ENCODE measurements around the gene ME2. TPM values are rescaled to one million over a fixed set of nuclear protein-coding genes. Genes with fewer than 3 reads are reported as not detected.

ME2 gene
- total RNA-seq, 1 experiment from 2014 or later: 49.4 TPM

DNA sequence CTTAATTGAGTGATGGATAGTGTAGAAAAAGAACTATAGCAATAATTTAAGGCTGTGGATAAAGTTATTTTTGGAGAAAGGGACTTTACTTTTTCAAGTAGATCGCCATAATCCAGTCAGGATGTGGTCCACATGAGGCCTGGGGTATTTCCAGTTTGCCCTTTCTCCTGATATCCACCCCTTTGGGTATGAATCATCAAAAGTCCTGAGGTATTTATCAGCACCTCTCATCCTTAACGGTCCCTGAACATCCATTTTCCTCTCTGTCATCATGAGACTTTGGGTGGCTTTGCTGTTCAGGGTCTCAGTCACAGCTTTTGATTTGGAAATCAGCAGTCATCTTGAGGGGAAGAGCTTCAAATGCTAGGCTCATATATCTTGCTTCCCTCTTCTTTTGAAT lies 49.6 kb downstream of the ME2 start:
- no peaks in the 10 kb centered on the region for H3K27me3 Mint-ChIP-seq (ENCODE audit: low read depth)
- DNase-seq: no peak
- H4K8ac ChIP-seq (replicated peaks; ENCODE audit: insufficient read length, low read depth, low read length): no peak overlapping the region
- H3T11ph ChIP-seq (ENCODE audit: low read length): no peak overlapping the region
- TF ChIP-seq, protein P1, sequence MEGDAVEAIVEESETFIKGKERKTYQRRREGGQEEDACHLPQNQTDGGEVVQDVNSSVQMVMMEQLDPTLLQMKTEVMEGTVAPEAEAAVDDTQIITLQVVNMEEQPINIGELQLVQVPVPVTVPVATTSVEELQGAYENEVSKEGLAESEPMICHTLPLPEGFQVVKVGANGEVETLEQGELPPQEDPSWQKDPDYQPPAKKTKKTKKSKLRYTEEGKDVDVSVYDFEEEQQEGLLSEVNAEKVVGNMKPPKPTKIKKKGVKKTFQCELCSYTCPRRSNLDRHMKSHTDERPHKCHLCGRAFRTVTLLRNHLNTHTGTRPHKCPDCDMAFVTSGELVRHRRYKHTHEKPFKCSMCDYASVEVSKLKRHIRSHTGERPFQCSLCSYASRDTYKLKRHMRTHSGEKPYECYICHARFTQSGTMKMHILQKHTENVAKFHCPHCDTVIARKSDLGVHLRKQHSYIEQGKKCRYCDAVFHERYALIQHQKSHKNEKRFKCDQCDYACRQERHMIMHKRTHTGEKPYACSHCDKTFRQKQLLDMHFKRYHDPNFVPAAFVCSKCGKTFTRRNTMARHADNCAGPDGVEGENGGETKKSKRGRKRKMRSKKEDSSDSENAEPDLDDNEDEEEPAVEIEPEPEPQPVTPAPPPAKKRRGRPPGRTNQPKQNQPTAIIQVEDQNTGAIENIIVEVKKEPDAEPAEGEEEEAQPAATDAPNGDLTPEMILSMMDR (conservative IDR thresholded peaks at IDR 0.05): no peak
- no peaks in the 10 kb centered on the region for H3K4me1 ChIP-seq (ENCODE audit: insufficient read depth, low read length)
- no peak overlapping the region for H4K91ac ChIP-seq (ENCODE audit: insufficient read length, low read depth, low read length)
- no peaks in the 10 kb centered on the region for H3K9me3 ChIP-seq (ENCODE audit: control insufficient read depth, low read depth, low read length)
- H3K4me2 ChIP-seq (ENCODE audit: insufficient read depth, insufficient read length, low read length): no peak overlapping the region
- H2BK15ac ChIP-seq (ENCODE audit: low read depth, low read length): no peak overlapping the region
- no peak overlapping the region for H3K4ac ChIP-seq (ENCODE audit: low read depth, low read length)
- H3K36me3 Mint-ChIP-seq (ENCODE audit: insufficient read depth in 1 of 3, low read depth in 3 of 3): peaks cover 38 to 64% (median 56%) of the 10 kb centered on the region in 3 experiments
- H3K56ac ChIP-seq (ENCODE audit: insufficient read length, low read depth, low read length): no peak overlapping the region
- H3K23ac ChIP-seq (ENCODE audit: insufficient read length, low read depth, low read length): no peak overlapping the region
- no peaks in the 10 kb centered on the region for H4K20me1 ChIP-seq (ENCODE audit: control insufficient read depth, insufficient read depth, insufficient read length)
- no peaks in the 10 kb centered on the region for H3K79me1 ChIP-seq (ENCODE audit: insufficient read depth, low read depth, low read length, poor library complexity, severe bottlenecking)
- peak overlapping the region in 1 of 3 experiments; percentile 73; a peak in 1 of 7 replicates for H3K27ac Mint-ChIP-seq
- no peak overlapping the region for H2AK5ac ChIP-seq (ENCODE audit: insufficient read length, low read length)
- no peak overlapping the region for H2AFZ ChIP-seq (ENCODE audit: low read length)
- no peak overlapping the region for H2BK20ac ChIP-seq (ENCODE audit: low read depth, low read length, poor library complexity, severe bottlenecking)
- peaks cover 20% of the 10 kb centered on the region in 2 experiments for H3K9me3 Mint-ChIP-seq
- no peaks in the 10 kb centered on the region for H3K27me3 ChIP-seq (ENCODE audit: insufficient read depth, low read length)
- no peaks in the 10 kb centered on the region for H3K4me1 Mint-ChIP-seq
- no peaks in the 10 kb centered on the region for H3K79me2 ChIP-seq (ENCODE audit: insufficient read depth, low read length)
- no peak overlapping the region for H3K4me3 Mint-ChIP-seq
- no peak overlapping the region for H2BK120ac ChIP-seq (ENCODE audit: low read depth, low read length, poor library complexity, severe bottlenecking)
- no peak overlapping the region for H2BK12ac ChIP-seq (ENCODE audit: insufficient read length, low read depth, low read length)
- no peak overlapping the region for H4K5ac ChIP-seq (ENCODE audit: insufficient read length, low read depth, low read length)
- H3K18ac ChIP-seq (ENCODE audit: insufficient read length, low read depth, low read length): no peak overlapping the region
- H3K23me2 ChIP-seq (ENCODE audit: insufficient read length, low read depth, low read length, poor library complexity, severe bottlenecking): no peaks in the 10 kb centered on the region
- no peak overlapping the region for H3K9ac ChIP-seq (ENCODE audit: extremely low read depth, insufficient read length, low read length)
- H3K14ac ChIP-seq (ENCODE audit: insufficient read depth, low read length): no peak overlapping the region
- no CpG with 5 or more reads among the region's 2 CpGs for WGBS (ENCODE audit: extremely low coverage, insufficient read length, low lambda C conversion rate)
- no peak overlapping the region for H3K27ac ChIP-seq (ENCODE audit: insufficient read length, low read depth, low read length)
- H2BK5ac ChIP-seq (ENCODE audit: insufficient read length, low read length): no peak overlapping the region

Measured in H9 (cell line).